ENCODE measurements around the gene TNNT3. TPM values are rescaled to one million over a fixed set of nuclear protein-coding genes. Genes with fewer than 3 reads are reported as not detected.

The TNNT3 gene
- total and polyA plus RNA-seq, 4 donors = 3.4 to 54.3 (median 6.3) TPM

- DNase-seq (peak in 1 of 2 donors; percentile 47), ATAC-seq (ENCODE audit: low FRiP score) (no peak)
- Histone ChIP-seq H3K4me3 (ENCODE audit: low read length in 2 of 2) (no peak overlapping the region), H3K27me3 (ENCODE audit: control insufficient read depth in 1 of 2, insufficient read depth in 2 of 2, low read length in 1 of 2) (no peaks in the 10 kb centered on the region), H3K4me1 (ENCODE audit: control insufficient read depth in 1 of 2, insufficient read depth in 2 of 2, low read length in 2 of 2) (no peaks in the 10 kb centered on the region), H3K27ac (ENCODE audit: low read depth in 1 of 2, low read length in 2 of 2) (no peak overlapping the region), H3K36me3 (ENCODE audit: control insufficient read depth in 1 of 2, insufficient read depth in 2 of 2, low read length in 1 of 2) (no peaks in the 10 kb centered on the region), H3K9me3 (ENCODE audit: control insufficient read depth, low read length) (no peaks in the 10 kb centered on the region)
- WGBS, 2 donors = 95 to 96% methylated on average over 34 to 35 of the region's 35 CpGs
- intact Hi-C loops (cut with DNase I) = no loop called here
These were observed 9.5 kb downstream of the TNNT3 start for GRCh38 chr11:1928891-1929541.

- H3K9me3 ChIP-seq (ENCODE audit: control insufficient read depth, low read length) = no peaks in the 10 kb centered on the region
- H3K4me1 ChIP-seq (ENCODE audit: control insufficient read depth in 1 of 2, insufficient read depth in 2 of 2, low read length in 2 of 2) = no peaks in the 10 kb centered on the region
- intact Hi-C loops (cut with DNase I) = no loop called here
- no peaks in the 10 kb centered on the region for H3K27me3 ChIP-seq (ENCODE audit: control insufficient read depth in 1 of 2, insufficient read depth in 2 of 2, low read length in 1 of 2)
- H3K4me3 ChIP-seq (ENCODE audit: low read length in 2 of 2) = no peak overlapping the region
- DNase-seq = peak; percentile 40 to 67
- 94% methylated on average over 23 to 25 of the region's 25 CpGs for WGBS, 2 donors
- no peak overlapping the region for H3K27ac ChIP-seq (ENCODE audit: low read depth in 1 of 2, low read length in 2 of 2)
- H3K36me3 ChIP-seq (ENCODE audit: control insufficient read depth in 1 of 2, insufficient read depth in 2 of 2, low read length in 1 of 2) = no peaks in the 10 kb centered on the region
- no peak for ATAC-seq (ENCODE audit: low FRiP score)
These were observed 10.3 kb downstream of the TNNT3 start for GRCh38 chr11:1929621-1930461.

GRCh38 chr11:1930462-1930830 is 10.9 kb downstream of the TNNT3 start:
- Histone ChIP-seq H3K4me3 (ENCODE audit: low read length in 2 of 2) (no peak overlapping the region), H3K27me3 (ENCODE audit: control insufficient read depth in 1 of 2, insufficient read depth in 2 of 2, low read length in 1 of 2) (no peaks in the 10 kb centered on the region), H3K36me3 (ENCODE audit: control insufficient read depth in 1 of 2, insufficient read depth in 2 of 2, low read length in 1 of 2) (no peaks in the 10 kb centered on the region), H3K9me3 (ENCODE audit: control insufficient read depth, low read length) (no peaks in the 10 kb centered on the region), H3K27ac (ENCODE audit: low read depth in 1 of 2, low read length in 2 of 2) (no peak overlapping the region), H3K4me1 (ENCODE audit: control insufficient read depth in 1 of 2, insufficient read depth in 2 of 2, low read length in 2 of 2) (no peaks in the 10 kb centered on the region)
- intact Hi-C loops (cut with DNase I) = no loop called here
- WGBS, 2 donors = 94 to 97% methylated on average over 9 of the region's 9 CpGs
- DNase-seq = peak in 1 of 2 donors; percentile 21
- ATAC-seq (ENCODE audit: low FRiP score) = no peak

- Histone ChIP-seq H3K4me1 (ENCODE audit: control insufficient read depth in 1 of 2, insufficient read depth in 2 of 2, low read length in 2 of 2) (no peaks in the 10 kb centered on the region), H3K4me3 (ENCODE audit: low read length in 2 of 2) (no peak overlapping the region), H3K27me3 (ENCODE audit: control insufficient read depth in 1 of 2, insufficient read depth in 2 of 2, low read length in 1 of 2) (no peaks in the 10 kb centered on the region), H3K27ac (ENCODE audit: low read depth in 1 of 2, low read length in 2 of 2) (no peak overlapping the region), H3K9me3 (ENCODE audit: control insufficient read depth, low read length) (no peaks in the 10 kb centered on the region), H3K36me3 (ENCODE audit: control insufficient read depth in 1 of 2, insufficient read depth in 2 of 2, low read length in 1 of 2) (no peaks in the 10 kb centered on the region)
- 29 to 31% methylated on average over 18 of the region's 18 CpGs for WGBS, 2 donors
- peak; percentile 70 to 76 for DNase-seq
- peak; percentile 20 for ATAC-seq (ENCODE audit: low FRiP score)
- intact Hi-C loops (cut with DNase I) = no loop called here
These were observed 12.0 kb downstream of the TNNT3 start for GRCh38 chr11:1931341-1932104.

GRCh38 chr11:1932105-1932480 is 12.6 kb downstream of the TNNT3 start:
- no peak overlapping the region for H3K27ac ChIP-seq (ENCODE audit: low read depth in 1 of 2, low read length in 2 of 2)
- whole genome bisulfite sequencing, 2 donors = 88 to 93% methylated on average over 11 of the region's 11 CpGs
- intact Hi-C loops (cut with DNase I) = no loop called here
- no peaks in the 10 kb centered on the region for H3K9me3 ChIP-seq (ENCODE audit: control insufficient read depth, low read length)
- no peaks in the 10 kb centered on the region for H3K36me3 ChIP-seq (ENCODE audit: control insufficient read depth in 1 of 2, insufficient read depth in 2 of 2, low read length in 1 of 2)
- no peaks in the 10 kb centered on the region for H3K4me1 ChIP-seq (ENCODE audit: control insufficient read depth in 1 of 2, insufficient read depth in 2 of 2, low read length in 2 of 2)
- H3K27me3 ChIP-seq (ENCODE audit: control insufficient read depth in 1 of 2, insufficient read depth in 2 of 2, low read length in 1 of 2) = no peaks in the 10 kb centered on the region
- ATAC-seq (ENCODE audit: low FRiP score) (no peak), DNase-seq (peak; percentile 40 to 69)
- no peak overlapping the region for H3K4me3 ChIP-seq (ENCODE audit: low read length in 2 of 2)

GRCh38 chr11:1932681-1933080 is 13.2 kb downstream of the TNNT3 start:
- WGBS, 2 donors = 99% methylated on average over 4 of the region's 4 CpGs
- no peaks in the 10 kb centered on the region for H3K36me3 ChIP-seq (ENCODE audit: control insufficient read depth in 1 of 2, insufficient read depth in 2 of 2, low read length in 1 of 2)
- H3K9me3 ChIP-seq (ENCODE audit: control insufficient read depth, low read length) = no peaks in the 10 kb centered on the region
- H3K27me3 ChIP-seq (ENCODE audit: control insufficient read depth in 1 of 2, insufficient read depth in 2 of 2, low read length in 1 of 2) = no peaks in the 10 kb centered on the region
- H3K27ac ChIP-seq (ENCODE audit: low read depth in 1 of 2, low read length in 2 of 2) = no peak overlapping the region
- DNase-seq = no peak
- no peak for ATAC-seq (ENCODE audit: low FRiP score)
- no peaks in the 10 kb centered on the region for H3K4me1 ChIP-seq (ENCODE audit: control insufficient read depth in 1 of 2, insufficient read depth in 2 of 2, low read length in 2 of 2)
- H3K4me3 ChIP-seq (ENCODE audit: low read length in 2 of 2) = no peak overlapping the region
- intact Hi-C loops (cut with DNase I) = no loop called here

GRCh38 chr11:1933416-1934334 is 14.2 kb downstream of the TNNT3 start:
- 88% methylated on average over 18 of the region's 18 CpGs for WGBS, 2 donors
- DNase-seq = peak; percentile 33 to 53

More at GRCh38 chr11:1933416-1934334, 14.2 kb downstream of the TNNT3 start:
- no peaks in the 10 kb centered on the region for H3K9me3 ChIP-seq (ENCODE audit: control insufficient read depth, low read length)
- no peaks in the 10 kb centered on the region for H3K4me1 ChIP-seq (ENCODE audit: control insufficient read depth in 1 of 2, insufficient read depth in 2 of 2, low read length in 2 of 2)
- H3K27me3 ChIP-seq (ENCODE audit: control insufficient read depth in 1 of 2, insufficient read depth in 2 of 2, low read length in 1 of 2) = no peaks in the 10 kb centered on the region
- H3K36me3 ChIP-seq (ENCODE audit: control insufficient read depth in 1 of 2, insufficient read depth in 2 of 2, low read length in 1 of 2) = no peaks in the 10 kb centered on the region
- H3K4me3 ChIP-seq (ENCODE audit: low read length in 2 of 2) = no peak overlapping the region
- H3K27ac ChIP-seq (ENCODE audit: low read depth in 1 of 2, low read length in 2 of 2) = no peak overlapping the region
- intact Hi-C loops (cut with DNase I) = no loop called here
- no peak for ATAC-seq (ENCODE audit: low FRiP score)
